ENCODE measurements around the gene LRRC8A. TPM values are rescaled to one million over a fixed set of nuclear protein-coding genes. Genes with fewer than 3 reads are reported as not detected.

LRRC8A gene
- polyA plus RNA-seq, 1 donor from 2014 or later, result 11.6 TPM

GRCh38 chr9:128933731-128934130, 51.8 kb downstream of the LRRC8A start:
- no peaks in the 10 kb centered on the region for H3K9me3 ChIP-seq (ENCODE audit: low read length)
- no peaks in the 10 kb centered on the region for H3F3A ChIP-seq (ENCODE audit: insufficient read depth, low read length, poor library complexity, severe bottlenecking)
- H3K4me3 ChIP-seq (ENCODE audit: low read length), result no peak overlapping the region
- no peaks in the 10 kb centered on the region for H3K27me3 ChIP-seq (ENCODE audit: insufficient read depth, low read depth, low read length)
- TF ChIP-seq EP300 (conservative IDR thresholded peaks at IDR 0.05; ENCODE audit: poor library complexity, severe bottlenecking), result no peak
- TF ChIP-seq SMC3 (conservative IDR thresholded peaks at IDR 0.05; ENCODE audit: poor library complexity), result no peak
- TF ChIP-seq POLR2AphosphoS5 (IDR thresholded peaks at IDR 0.05), result no peak
- no peak for TF ChIP-seq TAF1 (IDR thresholded peaks at IDR 0.05; ENCODE audit: low read depth)
- TF ChIP-seq MXI1 (conservative IDR thresholded peaks at IDR 0.05; ENCODE audit: poor library complexity, severe bottlenecking), result no peak
- no peak for TF ChIP-seq CTCF (IDR thresholded peaks at IDR 0.05; ENCODE audit: poor library complexity, severe bottlenecking)
- no peak for TF ChIP-seq EZH2 (IDR thresholded peaks at IDR 0.05; ENCODE audit: borderline replicate concordance, insufficient read depth, low read length, poor library complexity, severe bottlenecking)
- TF ChIP-seq RAD21 (conservative IDR thresholded peaks at IDR 0.05), result no peak
- TF ChIP-seq, protein P1, sequence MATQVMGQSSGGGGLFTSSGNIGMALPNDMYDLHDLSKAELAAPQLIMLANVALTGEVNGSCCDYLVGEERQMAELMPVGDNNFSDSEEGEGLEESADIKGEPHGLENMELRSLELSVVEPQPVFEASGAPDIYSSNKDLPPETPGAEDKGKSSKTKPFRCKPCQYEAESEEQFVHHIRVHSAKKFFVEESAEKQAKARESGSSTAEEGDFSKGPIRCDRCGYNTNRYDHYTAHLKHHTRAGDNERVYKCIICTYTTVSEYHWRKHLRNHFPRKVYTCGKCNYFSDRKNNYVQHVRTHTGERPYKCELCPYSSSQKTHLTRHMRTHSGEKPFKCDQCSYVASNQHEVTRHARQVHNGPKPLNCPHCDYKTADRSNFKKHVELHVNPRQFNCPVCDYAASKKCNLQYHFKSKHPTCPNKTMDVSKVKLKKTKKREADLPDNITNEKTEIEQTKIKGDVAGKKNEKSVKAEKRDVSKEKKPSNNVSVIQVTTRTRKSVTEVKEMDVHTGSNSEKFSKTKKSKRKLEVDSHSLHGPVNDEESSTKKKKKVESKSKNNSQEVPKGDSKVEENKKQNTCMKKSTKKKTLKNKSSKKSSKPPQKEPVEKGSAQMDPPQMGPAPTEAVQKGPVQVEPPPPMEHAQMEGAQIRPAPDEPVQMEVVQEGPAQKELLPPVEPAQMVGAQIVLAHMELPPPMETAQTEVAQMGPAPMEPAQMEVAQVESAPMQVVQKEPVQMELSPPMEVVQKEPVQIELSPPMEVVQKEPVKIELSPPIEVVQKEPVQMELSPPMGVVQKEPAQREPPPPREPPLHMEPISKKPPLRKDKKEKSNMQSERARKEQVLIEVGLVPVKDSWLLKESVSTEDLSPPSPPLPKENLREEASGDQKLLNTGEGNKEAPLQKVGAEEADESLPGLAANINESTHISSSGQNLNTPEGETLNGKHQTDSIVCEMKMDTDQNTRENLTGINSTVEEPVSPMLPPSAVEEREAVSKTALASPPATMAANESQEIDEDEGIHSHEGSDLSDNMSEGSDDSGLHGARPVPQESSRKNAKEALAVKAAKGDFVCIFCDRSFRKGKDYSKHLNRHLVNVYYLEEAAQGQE (IDR thresholded peaks at IDR 0.05; ENCODE audit: borderline replicate concordance), result no peak
- H4K20me1 ChIP-seq (ENCODE audit: insufficient read depth), result no peaks in the 10 kb centered on the region
- no peaks in the 10 kb centered on the region for H3K79me2 ChIP-seq (replicated peaks; ENCODE audit: insufficient read depth, low read length)
- H3K9ac ChIP-seq (ENCODE audit: low read length), result no peak overlapping the region
- H2AFZ ChIP-seq (ENCODE audit: low read depth, low read length), result no peak overlapping the region
- no peak overlapping the region for H3K4me2 ChIP-seq (ENCODE audit: low read length)
- H3K36me3 ChIP-seq (ENCODE audit: insufficient read depth, low read length), result no peaks in the 10 kb centered on the region
- H3K9me2 ChIP-seq (ENCODE audit: insufficient read depth, low read length), result no peaks in the 10 kb centered on the region
- H3K27ac ChIP-seq (ENCODE audit: low read length), result no peak overlapping the region

DNA sequence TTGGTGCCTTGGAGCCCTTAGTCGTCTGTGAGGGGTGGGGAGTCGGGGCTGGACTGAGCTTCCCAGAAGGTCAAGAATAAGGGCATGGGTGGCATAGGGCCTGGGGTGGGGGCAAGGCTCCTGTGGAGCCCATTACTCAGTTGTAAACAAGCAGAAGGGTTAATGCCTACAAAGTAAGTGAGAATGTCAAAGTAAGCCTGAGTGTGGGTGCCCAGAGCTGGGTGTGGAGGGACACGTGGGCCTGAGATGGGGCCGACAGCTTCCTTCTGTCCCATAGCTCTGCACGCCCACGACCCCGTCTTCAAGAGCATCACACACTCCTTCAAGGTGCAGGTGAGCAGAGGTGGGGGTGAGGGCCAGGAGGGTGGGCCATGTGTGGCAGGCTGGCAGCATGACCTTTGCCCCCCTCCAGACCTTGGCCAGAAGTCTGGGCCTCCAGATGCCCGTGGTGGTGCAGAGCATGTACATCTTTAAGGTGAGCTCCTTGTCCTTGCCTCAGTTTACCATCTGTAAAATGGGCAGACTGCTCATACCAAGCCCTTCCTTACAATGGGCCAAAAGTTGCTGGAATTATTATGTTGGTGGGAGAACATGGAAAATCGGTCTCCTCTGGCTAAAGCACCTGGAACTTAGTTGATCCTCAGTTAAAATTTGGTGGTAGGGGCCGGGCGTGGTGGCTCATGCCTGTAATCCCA, 54.4 kb downstream of the LRRC8A start:
- no peak overlapping the region for H3K9ac ChIP-seq (ENCODE audit: low read length)
- no peak overlapping the region for H3K4me2 ChIP-seq (ENCODE audit: low read length)
- TF ChIP-seq SMC3 (conservative IDR thresholded peaks at IDR 0.05; ENCODE audit: poor library complexity) (no peak), POLR2AphosphoS5 (IDR thresholded peaks at IDR 0.05) (no peak), RAD21 (conservative IDR thresholded peaks at IDR 0.05) (no peak), TAF1 (IDR thresholded peaks at IDR 0.05; ENCODE audit: low read depth) (no peak), EP300 (conservative IDR thresholded peaks at IDR 0.05; ENCODE audit: poor library complexity, severe bottlenecking) (no peak)
- TF ChIP-seq, protein P1 (IDR thresholded peaks at IDR 0.05; ENCODE audit: borderline replicate concordance), result no peak
- H3K9me2 ChIP-seq (ENCODE audit: insufficient read depth, low read length), result no peaks in the 10 kb centered on the region
- H3K9me3 ChIP-seq (ENCODE audit: low read length), result no peaks in the 10 kb centered on the region
- H3F3A ChIP-seq (ENCODE audit: insufficient read depth, low read length, poor library complexity, severe bottlenecking), result no peaks in the 10 kb centered on the region
- no peaks in the 10 kb centered on the region for H3K36me3 ChIP-seq (ENCODE audit: insufficient read depth, low read length)
- no peak overlapping the region for H2AFZ ChIP-seq (ENCODE audit: low read depth, low read length)
- no peaks in the 10 kb centered on the region for H3K79me2 ChIP-seq (replicated peaks; ENCODE audit: insufficient read depth, low read length)
- H4K20me1 ChIP-seq (ENCODE audit: insufficient read depth), result no peaks in the 10 kb centered on the region
- no peaks in the 10 kb centered on the region for H3K27me3 ChIP-seq (ENCODE audit: insufficient read depth, low read depth, low read length)
- no peak overlapping the region for H3K4me3 ChIP-seq (ENCODE audit: low read length)
- H3K27ac ChIP-seq (ENCODE audit: low read length), result no peak overlapping the region

All from neural cell (in vitro differentiated cells).